NCI-H146 treated with DMSO at 0.1 percent for 48 hours (cell line): ENCODE measurements around the gene ALDH9A1.
"Not testable (repeated sequence)": the region's sequence is repeated elsewhere in the genome, so short reads cannot be mapped to it uniquely, and the experiment has no call there.

Experiments used
- DNase-seq: peaks from one replicate; lab custom pipeline; 2025; ENCODE audit not compliant: unreplicated experiment; lab: John Stamatoyannopoulos, UW

Gene ALDH9A1

GRCh38 chr1:165688046-165688445, 10.3 kb downstream of the ALDH9A1 start:
- DNase-seq = no peak

GRCh38 chr1:165686971-165687433, 11.4 kb downstream of the ALDH9A1 start:
- no peak for DNase-seq

GRCh38 chr1:165686121-165686970, 12.0 kb downstream of the ALDH9A1 start:
- DNase-seq = no peak

GRCh38 chr1:165683848-165684485, 14.4 kb downstream of the ALDH9A1 start:
- DNase-seq = no peak

GRCh38 chr1:165680773-165681172, 17.6 kb downstream of the ALDH9A1 start:
- not testable (repeated sequence) for DNase-seq

GRCh38 chr1:165680303-165680702, 18.1 kb downstream of the ALDH9A1 start:
- DNase-seq = no peak

GRCh38 chr1:165679282-165680036, 18.9 kb downstream of the ALDH9A1 start:
- no peak for DNase-seq

- DNase-seq = no peak
These were observed 19.9 kb downstream of the ALDH9A1 start for GRCh38 chr1:165678509-165678908.

- peak; percentile 4 for DNase-seq
These were observed 22.6 kb downstream of the ALDH9A1 start for GRCh38 chr1:165675794-165676193.

DNA sequence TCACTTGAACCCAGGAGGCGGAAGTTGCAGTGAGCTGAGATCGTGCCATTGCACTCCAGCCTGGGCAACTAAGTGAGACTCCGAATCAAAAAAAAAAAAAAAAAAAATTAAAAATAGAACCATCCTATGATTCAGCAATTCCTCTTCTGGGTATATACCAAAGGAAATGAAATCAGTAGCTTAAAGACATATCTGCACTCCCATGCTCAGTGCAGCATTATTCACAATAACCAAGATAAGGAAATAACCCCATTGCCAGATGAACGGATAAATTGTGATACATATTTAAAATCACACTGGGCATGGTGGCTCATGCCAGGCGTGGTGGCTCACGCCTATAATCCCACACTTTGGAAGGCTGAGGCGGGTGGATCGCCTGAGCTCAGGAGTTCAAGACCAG, 23.8 kb downstream of the ALDH9A1 start:
- no peak for DNase-seq

- no peak for DNase-seq
These were observed 26.8 kb downstream of the ALDH9A1 start for GRCh38 chr1:165671526-165671925.

- DNase-seq = no peak
These were observed 30.2 kb downstream of the ALDH9A1 start for GRCh38 chr1:165668184-165668583.

GRCh38 chr1:165666152-165666825, 32.1 kb downstream of the ALDH9A1 start:
- DNase-seq = no peak

DNA sequence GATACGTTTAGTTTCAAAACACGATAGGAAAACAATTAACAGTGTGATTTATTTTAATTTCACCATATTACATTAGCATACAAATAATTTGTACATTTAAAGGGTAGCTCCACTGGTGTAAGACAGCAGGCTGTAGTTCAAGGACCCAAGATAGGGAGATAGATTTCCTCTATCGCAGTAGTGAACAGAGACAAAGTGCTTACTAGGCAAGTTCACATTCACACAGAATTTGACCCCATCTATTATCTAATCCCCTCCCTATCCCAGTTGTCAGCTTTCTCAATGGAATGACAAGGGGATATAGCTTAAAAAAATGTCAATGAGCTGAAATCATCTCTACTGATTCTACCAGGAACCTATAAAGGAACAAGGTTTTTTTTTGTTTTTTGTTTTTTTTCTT, 36.2 kb downstream of the ALDH9A1 start:
- no peak for DNase-seq

DNA sequence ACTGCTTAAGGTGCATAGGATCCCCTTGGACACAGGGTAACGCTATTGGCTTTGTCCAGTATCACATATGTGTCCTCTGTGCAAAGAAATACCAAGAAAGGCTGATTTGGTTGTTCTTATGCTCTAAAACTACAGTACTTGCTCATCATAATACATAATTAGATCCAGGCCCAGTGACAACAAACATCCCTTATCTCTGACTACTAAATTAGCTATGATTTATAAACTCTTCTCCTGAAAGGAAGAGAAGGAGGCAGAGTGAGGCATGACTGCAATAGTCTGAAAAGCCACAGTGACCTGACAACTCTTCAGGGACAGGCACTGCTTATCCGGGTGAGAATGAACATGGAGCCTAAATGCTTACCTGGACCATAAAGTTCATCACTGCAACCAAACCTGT, 36.7 kb downstream of the ALDH9A1 start:
- DNase-seq = no peak

- DNase-seq = no peak
These were observed 38.8 kb downstream of the ALDH9A1 start for GRCh38 chr1:165659581-165659895.

DNA sequence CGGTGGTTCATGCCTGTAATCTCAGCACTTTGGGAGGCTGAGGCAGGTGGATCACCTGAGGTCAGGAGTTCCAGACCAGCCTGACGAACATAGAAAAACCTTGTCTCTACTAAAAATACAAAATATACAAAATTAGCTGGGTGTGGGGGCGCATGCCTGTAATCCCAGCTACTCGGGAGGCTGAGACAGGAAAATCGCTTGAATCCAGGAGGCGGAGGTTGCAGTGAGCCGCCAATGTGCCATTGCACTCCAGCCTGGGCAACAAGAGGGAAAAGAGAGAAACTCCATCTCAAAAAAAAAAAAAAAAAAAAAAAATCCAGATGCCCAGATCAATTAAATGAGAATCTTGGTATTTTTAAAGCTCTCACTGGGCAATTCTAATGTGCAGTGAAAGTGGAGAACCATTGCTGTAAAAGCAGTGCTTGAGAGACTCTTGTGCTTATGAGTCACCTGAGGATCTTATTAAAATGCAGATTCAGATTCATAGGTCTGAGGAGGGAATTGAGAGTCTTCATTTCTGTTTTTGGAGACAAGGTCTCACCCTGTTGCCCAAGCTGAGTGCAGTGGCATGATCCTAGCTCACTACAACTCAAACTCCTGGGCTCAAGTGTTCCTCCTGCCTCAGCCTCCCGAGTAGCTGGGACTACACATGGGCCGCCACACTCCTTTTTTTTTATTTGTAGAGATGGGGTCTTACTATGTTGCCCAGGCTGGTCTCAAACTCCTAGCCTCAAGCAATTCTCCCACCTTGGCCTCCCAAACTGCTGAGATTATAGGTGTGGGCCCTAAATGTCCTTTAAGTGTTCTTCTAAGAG, 39.4 kb downstream of the ALDH9A1 start:
- DNase-seq = not testable (repeated sequence)

- DNase-seq = no peak
These were observed 47.3 kb downstream of the ALDH9A1 start for GRCh38 chr1:165650981-165651625.

DNA sequence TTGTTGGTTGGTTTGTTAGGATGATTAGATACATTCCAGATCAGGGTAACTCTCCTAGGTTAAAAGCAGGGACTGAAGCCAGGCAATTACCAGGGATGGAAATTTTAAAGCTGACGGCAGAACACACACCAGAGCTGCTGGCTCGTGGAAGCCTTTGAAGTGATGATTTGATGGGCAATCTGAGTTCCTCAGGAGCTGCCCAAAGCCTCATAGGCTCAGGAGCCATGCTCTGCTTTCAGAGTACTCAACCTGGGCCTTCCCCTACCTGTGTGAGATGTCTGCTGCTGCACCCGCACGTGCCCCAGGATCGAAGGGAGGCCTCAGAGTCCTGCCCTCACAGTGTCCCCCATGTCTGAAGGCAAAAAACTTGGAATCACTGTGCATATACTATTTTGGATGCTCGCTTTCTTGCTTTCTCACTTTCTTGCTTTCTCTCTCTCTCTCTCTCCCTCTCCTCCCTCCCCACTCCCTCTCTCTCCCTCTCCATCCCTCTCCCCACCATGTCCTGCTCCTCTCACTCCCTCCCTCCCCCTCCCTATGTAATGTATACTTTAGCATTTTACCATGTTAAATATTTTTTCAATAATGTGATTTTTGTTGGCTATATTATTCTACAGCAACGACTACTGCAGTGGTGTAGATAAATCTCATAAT, 49.3 kb downstream of the ALDH9A1 start:
- no peak for DNase-seq
